Neural crest cell (in vitro differentiated cells): Measurements from ENCODE around the gene LRMDA. TPM values are rescaled to one million over a fixed set of nuclear protein-coding genes. Genes with fewer than 3 reads are reported as not detected.

Experiments
- DNase-seq: peaks from one replicate; pipeline ENCODE4 v3.0.0; 2021; ENCODE audit warnings: low read depth, mixed read lengths, low spot score
- H3K27ac Mint-ChIP-seq: one replicate; pipeline ENCODE4 v1.8.0; 2021; ENCODE audit warnings: mild to moderate bottlenecking, mixed read lengths; ENCODE audit not compliant: unreplicated experiment
- H3K27me3 Mint-ChIP-seq: 2 replicates; pipeline ENCODE4 v1.8.0; 2021; ENCODE audit warnings: low read depth, mild to moderate bottlenecking, mixed read lengths
- H3K36me3 Mint-ChIP-seq: 2 replicates; pipeline ENCODE4 v1.8.0; 2021; ENCODE audit warnings: low read depth, mild to moderate bottlenecking, mixed read lengths
- H3K4me1 Mint-ChIP-seq: 2 replicates; pipeline ENCODE4 v1.8.0; 2021; ENCODE audit warnings: mixed read lengths
- H3K4me3 Mint-ChIP-seq: one replicate; pipeline ENCODE4 v1.8.0; 2021; ENCODE audit warnings: mild to moderate bottlenecking, mixed read lengths
- H3K9me3 Mint-ChIP-seq: 2 replicates; pipeline ENCODE4 v1.8.0; 2021; ENCODE audit warnings: mixed read lengths
- CTCF ChIP-seq: fragments of 200-600 bp; sonication (generic); conservative IDR thresholded peaks from 2 replicates; pipeline ENCODE4 v1.5.0; 2021; ENCODE audit warnings: antibody characterized with exemption, mild to moderate bottlenecking
- total RNA-seq: library from RNA; stranded (reverse); gene quantifications from 2 replicates; pipeline ENCODE4 v1.2.1, GENCODE V29; 2021

The LRMDA gene
- total RNA-seq, 1 donor from 2014 or later: 3.1 TPM

- no peak overlapping the region for H3K4me3 Mint-ChIP-seq
- H3K4me1 Mint-ChIP-seq: peaks cover 17% of the 10 kb centered on the region
- H3K36me3 Mint-ChIP-seq: no peaks in the 10 kb centered on the region
- DNase-seq: no peak
- no peak for TF ChIP-seq CTCF
- peak overlapping the region; percentile 8 for H3K27ac Mint-ChIP-seq
- H3K27me3 Mint-ChIP-seq: peaks cover 5% of the 10 kb centered on the region
- H3K9me3 Mint-ChIP-seq: peaks cover 2% of the 10 kb centered on the region
Observed at GRCh38 chr10:75803816-75804552, 372.6 kb downstream of the LRMDA start.

GRCh38 chr10:75806186-75806585 is 374.8 kb downstream of the LRMDA start:
- DNase-seq: no peak
- H3K4me1 Mint-ChIP-seq: peaks cover 17% of the 10 kb centered on the region
- H3K36me3 Mint-ChIP-seq: no peaks in the 10 kb centered on the region
- H3K27me3 Mint-ChIP-seq: peaks cover 4% of the 10 kb centered on the region
- H3K4me3 Mint-ChIP-seq: no peak overlapping the region
- H3K9me3 Mint-ChIP-seq: peaks cover 2% of the 10 kb centered on the region
- no peak overlapping the region for H3K27ac Mint-ChIP-seq
- no peak for TF ChIP-seq CTCF

GRCh38 chr10:75807456-75807855 is 376.0 kb downstream of the LRMDA start:
- no peaks in the 10 kb centered on the region for H3K27me3 Mint-ChIP-seq
- no peak overlapping the region for H3K27ac Mint-ChIP-seq
- H3K4me1 Mint-ChIP-seq: peaks cover 17% of the 10 kb centered on the region
- no peak overlapping the region for H3K4me3 Mint-ChIP-seq
- peaks cover 2% of the 10 kb centered on the region for H3K9me3 Mint-ChIP-seq
- H3K36me3 Mint-ChIP-seq: no peaks in the 10 kb centered on the region
- TF ChIP-seq CTCF: no peak
- DNase-seq: no peak

GRCh38 chr10:75809003-75809402 is 377.6 kb downstream of the LRMDA start:
- Mint-ChIP-seq H3K27ac (no peak overlapping the region), H3K4me3 (no peak overlapping the region), H3K36me3 (no peaks in the 10 kb centered on the region), H3K27me3 (no peaks in the 10 kb centered on the region), H3K4me1 (peaks cover 13% of the 10 kb centered on the region), H3K9me3 (peaks cover 2% of the 10 kb centered on the region)
- no peak for TF ChIP-seq CTCF
- no peak for DNase-seq

- DNase-seq: no peak
- no peaks in the 10 kb centered on the region for H3K36me3 Mint-ChIP-seq
- no peak overlapping the region for H3K4me3 Mint-ChIP-seq
- no peak overlapping the region for H3K27ac Mint-ChIP-seq
- H3K4me1 Mint-ChIP-seq: no peaks in the 10 kb centered on the region
- TF ChIP-seq CTCF: no peak
- no peaks in the 10 kb centered on the region for H3K9me3 Mint-ChIP-seq
- H3K27me3 Mint-ChIP-seq: peaks cover 3% of the 10 kb centered on the region
Observed at GRCh38 chr10:75814014-75814413, 382.6 kb downstream of the LRMDA start.
